Upper lobe of left lung (tissue), 4 donors: ENCODE measurements around the gene TJAP1.

Source experiments
- POLR2AphosphoS5 ChIP-seq, 2 donors: sonication (generic); formaldehyde crosslinking; IDR thresholded peaks; one replicate each; pipeline ENCODE4 v1.5.1; 2017; ENCODE audit warnings: antibody characterized with exemption in 2 of 2
- TF ChIP-seq, protein P1 (sequence below), 6 experiments: fragments of 450-650 bp in 4 of 6; fragments of 200-600 bp in 2 of 6; sonication (generic) in 2 of 6; IDR thresholded peaks; one replicate each; pipeline ENCODE4 v1.5.1; 2016 to 2019; ENCODE audit warnings: antibody characterized with exemption in 6 of 6

DNA sequence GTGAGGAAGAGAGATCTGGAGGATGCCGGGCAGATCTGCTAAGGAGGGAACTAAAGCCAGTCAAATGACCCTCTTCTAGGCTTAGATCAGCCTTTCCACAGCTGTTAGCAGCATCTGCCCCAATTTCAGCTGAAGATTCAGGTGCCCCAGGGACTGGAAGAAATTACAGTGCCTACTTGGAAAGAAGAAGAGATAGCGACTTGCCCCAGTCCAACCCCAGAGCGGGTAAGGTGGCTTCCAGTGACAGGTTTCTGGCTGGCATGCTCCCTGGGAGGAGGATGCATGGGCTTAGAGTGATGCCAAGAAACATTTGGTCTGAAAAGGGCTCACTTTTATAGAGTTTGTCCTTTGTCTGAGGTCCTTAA is 620 bp downstream of the TJAP1 start:
- TF ChIP-seq, protein P1, sequence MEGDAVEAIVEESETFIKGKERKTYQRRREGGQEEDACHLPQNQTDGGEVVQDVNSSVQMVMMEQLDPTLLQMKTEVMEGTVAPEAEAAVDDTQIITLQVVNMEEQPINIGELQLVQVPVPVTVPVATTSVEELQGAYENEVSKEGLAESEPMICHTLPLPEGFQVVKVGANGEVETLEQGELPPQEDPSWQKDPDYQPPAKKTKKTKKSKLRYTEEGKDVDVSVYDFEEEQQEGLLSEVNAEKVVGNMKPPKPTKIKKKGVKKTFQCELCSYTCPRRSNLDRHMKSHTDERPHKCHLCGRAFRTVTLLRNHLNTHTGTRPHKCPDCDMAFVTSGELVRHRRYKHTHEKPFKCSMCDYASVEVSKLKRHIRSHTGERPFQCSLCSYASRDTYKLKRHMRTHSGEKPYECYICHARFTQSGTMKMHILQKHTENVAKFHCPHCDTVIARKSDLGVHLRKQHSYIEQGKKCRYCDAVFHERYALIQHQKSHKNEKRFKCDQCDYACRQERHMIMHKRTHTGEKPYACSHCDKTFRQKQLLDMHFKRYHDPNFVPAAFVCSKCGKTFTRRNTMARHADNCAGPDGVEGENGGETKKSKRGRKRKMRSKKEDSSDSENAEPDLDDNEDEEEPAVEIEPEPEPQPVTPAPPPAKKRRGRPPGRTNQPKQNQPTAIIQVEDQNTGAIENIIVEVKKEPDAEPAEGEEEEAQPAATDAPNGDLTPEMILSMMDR (IDR thresholded peaks at IDR 0.05): no peak
- TF ChIP-seq POLR2AphosphoS5 (IDR thresholded peaks at IDR 0.05): no peak
